Esophagus (tissue), 2 donors: ENCODE data around the gene MGME1. TPM values are rescaled to one million over a fixed set of nuclear protein-coding genes. Genes with fewer than 3 reads are reported as not detected.

Experiments used
- H3K27ac ChIP-seq, 2 donors: one replicate each; pipeline ENCODE4 v1.5.1; 2013; ENCODE audit warnings: low read depth in 2 of 2, mild to moderate bottlenecking in 2 of 2, inconsistent platforms in 1 of 2, low read length in 1 of 2, moderate library complexity in 1 of 2
- H3K27me3 ChIP-seq, 2 donors: one replicate each; pipeline ENCODE4 v1.6.1; 2013; ENCODE audit warnings: low read length in 2 of 2, control low read depth in 1 of 2, mild to moderate bottlenecking in 1 of 2; ENCODE audit not compliant: insufficient read depth in 2 of 2, control insufficient read depth in 1 of 2
- H3K36me3 ChIP-seq, 2 donors: one replicate each; pipeline ENCODE4 v1.6.1; 2013; ENCODE audit warnings: low read length in 1 of 2; ENCODE audit not compliant: control insufficient read depth in 2 of 2, insufficient read depth in 2 of 2
- H3K4me1 ChIP-seq, 2 donors: one replicate each; pipeline ENCODE4 v1.6.1; 2013; ENCODE audit warnings: low read length in 1 of 2; ENCODE audit not compliant: control insufficient read depth in 2 of 2, insufficient read depth in 2 of 2
- H3K4me3 ChIP-seq, 2 donors: one replicate each; pipeline ENCODE4 v1.5.1; 2013; ENCODE audit warnings: low read length in 2 of 2, mild to moderate bottlenecking in 2 of 2, low read depth in 1 of 2, moderate library complexity in 1 of 2
- H3K9me3 ChIP-seq, 2 donors: one replicate each; pipeline ENCODE4 v1.6.1; 2013; ENCODE audit warnings: mild to moderate bottlenecking in 2 of 2, low read depth in 1 of 2, low read length in 1 of 2, moderate library complexity in 1 of 2; ENCODE audit not compliant: control insufficient read depth in 2 of 2, insufficient read depth in 1 of 2
- WGBS, 2 donors: extraction: QIAGEN DNeasy Blood & Tissue Kit; methylation state at CpG; one replicate each; pipeline ENCODE4 v1.1.7; 2013; 5-methylcytosine and 5-hydroxymethylcytosine counted together
- polyA plus RNA-seq, 2 donors: library from polyadenylated mRNA; stranded (reverse); fragments of 200-250 nt; gene quantifications; one replicate each; pipeline ENCODE4 v1.2.3, GENCODE V29; 2013
- donor health status: healthy with polysubstance abuse.
- donor health status: Bipolar disorder and iron deficiency.

The MGME1 gene
- polyA plus RNA-seq, 2 donors, result 9.6 to 14.5 TPM

DNA sequence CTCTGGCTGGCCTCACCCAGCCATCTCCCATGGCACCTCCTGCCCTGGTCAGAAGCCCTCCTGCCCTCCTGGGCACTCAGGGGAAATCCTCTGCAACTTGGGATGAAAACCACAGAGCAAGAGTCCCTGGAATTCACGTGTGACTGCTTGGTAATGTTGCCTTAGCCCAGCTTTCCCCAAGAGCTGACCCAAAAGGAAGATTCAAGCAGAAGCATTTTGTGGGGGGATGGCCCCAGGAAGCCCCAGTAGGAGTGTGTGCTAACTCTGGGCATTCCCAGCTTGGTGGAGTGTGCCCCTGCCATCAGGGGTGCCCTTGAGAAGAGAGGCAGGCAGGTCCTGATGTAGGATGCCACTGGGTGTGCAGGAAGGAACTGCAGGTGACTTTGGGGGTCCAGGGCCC, 35.7 kb upstream of the MGME1 start:
- WGBS, 2 donors, result 81 to 84% methylated on average over 1 of the region's 1 CpG
- no peak overlapping the region for H3K27ac ChIP-seq
- H3K27me3 ChIP-seq, result no peaks in the 10 kb centered on the region
- H3K9me3 ChIP-seq, result no peaks in the 10 kb centered on the region
- peaks cover 0 to 10% of the 10 kb centered on the region in 2 donors for H3K4me1 ChIP-seq
- no peak overlapping the region for H3K4me3 ChIP-seq
- no peaks in the 10 kb centered on the region for H3K36me3 ChIP-seq

DNA sequence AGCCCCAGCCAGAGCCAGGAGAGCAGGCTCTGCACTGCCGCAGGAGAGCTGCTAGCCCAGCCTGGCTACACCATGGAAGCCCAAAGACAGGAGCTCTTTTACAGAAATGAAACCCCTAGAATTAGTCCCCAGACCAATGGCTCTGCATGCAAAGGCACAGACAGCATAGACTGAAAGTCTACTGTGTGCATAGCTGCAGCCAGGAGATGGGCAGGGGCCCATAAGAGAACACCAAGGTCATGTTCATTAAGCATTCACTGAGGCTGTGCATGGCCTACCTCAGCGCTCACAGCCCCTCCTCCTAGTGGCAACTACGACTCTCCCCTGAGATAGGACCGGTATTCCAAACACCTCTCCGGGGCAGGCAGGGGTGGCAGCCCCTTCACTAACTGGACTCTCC, 35.1 kb upstream of the MGME1 start:
- Histone ChIP-seq H3K36me3 (no peaks in the 10 kb centered on the region), H3K4me1 (peaks cover 0 to 10% of the 10 kb centered on the region in 2 donors)
- 82 to 92% methylated on average over 5 of the region's 5 CpGs for whole genome bisulfite sequencing, 2 donors

DNA sequence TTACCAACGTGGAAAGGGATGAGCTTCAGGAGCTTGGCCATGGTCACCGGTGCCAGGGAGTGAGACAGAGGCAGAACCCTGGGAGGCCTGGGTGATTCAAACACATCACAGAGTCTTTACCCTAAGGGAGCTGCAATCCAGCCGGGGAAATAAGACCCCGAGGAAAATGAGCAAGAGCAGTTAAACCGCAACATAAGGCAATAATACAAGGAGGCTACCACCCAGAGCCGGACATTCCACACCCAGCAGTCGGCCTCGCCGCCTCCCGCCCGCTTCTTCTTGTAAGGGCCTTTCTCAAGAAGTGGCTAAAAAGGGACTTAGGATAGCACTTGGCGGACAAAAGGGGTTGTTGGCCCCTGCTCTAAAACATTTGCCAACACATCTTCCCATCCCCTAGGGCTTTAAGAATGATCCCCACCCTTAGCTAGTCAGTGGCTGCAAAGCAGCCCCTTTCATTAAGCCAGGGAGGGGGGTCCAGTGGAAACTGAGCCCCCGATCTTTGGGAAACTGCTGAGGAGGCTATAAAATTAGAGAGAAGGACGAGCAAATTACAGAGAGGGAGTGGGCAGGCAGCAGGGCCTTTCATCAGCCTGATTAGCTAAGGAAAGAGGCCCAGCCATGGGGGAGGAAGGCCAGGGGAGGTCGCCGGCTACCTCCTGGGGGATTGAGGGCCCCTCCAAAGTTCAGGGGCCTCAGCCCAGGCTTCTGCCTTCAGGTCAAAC, 34.5 kb upstream of the MGME1 start:
- Histone ChIP-seq H3K27ac (no peak overlapping the region), H3K4me3 (no peak overlapping the region), H3K27me3 (no peaks in the 10 kb centered on the region), H3K4me1 (peaks cover 0 to 5% of the 10 kb centered on the region in 2 donors), H3K36me3 (no peaks in the 10 kb centered on the region), H3K9me3 (no peaks in the 10 kb centered on the region)
- WGBS, 2 donors, result 78 to 83% methylated on average over 16 of the region's 16 CpGs

More for the DNA sequence above, 35.1 kb upstream of the MGME1 start:
- Histone ChIP-seq H3K9me3 (no peaks in the 10 kb centered on the region), H3K27me3 (no peaks in the 10 kb centered on the region), H3K27ac (no peak overlapping the region), H3K4me3 (no peak overlapping the region)

DNA sequence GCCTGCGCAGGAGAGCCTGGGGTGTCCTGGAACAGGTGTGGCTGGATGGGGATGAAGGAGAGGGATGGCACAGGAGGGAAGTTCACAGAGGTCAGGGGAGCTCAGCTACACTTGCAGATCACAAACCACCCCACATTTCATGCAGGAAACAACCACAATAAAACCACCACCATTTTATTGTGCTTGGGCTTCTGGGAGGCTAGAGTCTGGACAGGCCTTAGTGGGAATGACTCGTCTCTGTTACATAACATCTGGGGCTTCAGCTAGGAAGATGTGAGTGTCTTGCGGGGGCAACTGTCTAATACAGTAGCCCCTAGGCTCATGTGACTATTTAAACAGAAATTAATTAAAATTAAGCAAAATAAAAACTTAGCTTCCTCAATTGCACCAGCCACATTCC, 33.6 kb upstream of the MGME1 start:
- WGBS, 2 donors, result 85 to 89% methylated on average over 3 of the region's 3 CpGs
- H3K4me1 ChIP-seq, result peaks cover 0 to 3% of the 10 kb centered on the region in 2 donors
- no peaks in the 10 kb centered on the region for H3K36me3 ChIP-seq
- H3K9me3 ChIP-seq, result no peaks in the 10 kb centered on the region
- H3K4me3 ChIP-seq, result no peak overlapping the region
- H3K27me3 ChIP-seq, result no peaks in the 10 kb centered on the region
- no peak overlapping the region for H3K27ac ChIP-seq

DNA sequence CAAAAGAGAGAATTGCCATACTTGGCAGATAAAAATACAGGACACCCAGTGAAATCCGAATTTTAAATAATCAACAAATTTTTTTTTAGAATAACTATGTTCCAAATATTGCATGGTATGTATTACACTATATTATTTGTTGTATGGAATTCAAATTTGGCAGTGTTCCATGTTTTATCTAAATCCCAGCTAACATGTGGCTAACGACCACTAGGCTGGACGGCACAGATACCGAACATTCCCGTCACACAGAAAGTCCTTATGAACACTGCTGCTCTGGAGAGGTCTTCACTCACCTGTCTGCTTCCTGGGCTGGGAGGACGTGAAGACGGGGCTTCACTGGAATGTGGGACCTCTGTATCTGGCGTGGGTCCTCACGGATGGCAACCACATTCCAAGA, 33.1 kb upstream of the MGME1 start:
- Histone ChIP-seq H3K27me3 (no peaks in the 10 kb centered on the region), H3K36me3 (peaks cover 0 to 3% of the 10 kb centered on the region in 2 donors), H3K4me3 (no peak overlapping the region), H3K4me1 (peaks cover 0 to 3% of the 10 kb centered on the region in 2 donors), H3K9me3 (no peaks in the 10 kb centered on the region), H3K27ac (no peak overlapping the region)
- 84 to 86% methylated on average over 9 of the region's 9 CpGs for WGBS, 2 donors

DNA sequence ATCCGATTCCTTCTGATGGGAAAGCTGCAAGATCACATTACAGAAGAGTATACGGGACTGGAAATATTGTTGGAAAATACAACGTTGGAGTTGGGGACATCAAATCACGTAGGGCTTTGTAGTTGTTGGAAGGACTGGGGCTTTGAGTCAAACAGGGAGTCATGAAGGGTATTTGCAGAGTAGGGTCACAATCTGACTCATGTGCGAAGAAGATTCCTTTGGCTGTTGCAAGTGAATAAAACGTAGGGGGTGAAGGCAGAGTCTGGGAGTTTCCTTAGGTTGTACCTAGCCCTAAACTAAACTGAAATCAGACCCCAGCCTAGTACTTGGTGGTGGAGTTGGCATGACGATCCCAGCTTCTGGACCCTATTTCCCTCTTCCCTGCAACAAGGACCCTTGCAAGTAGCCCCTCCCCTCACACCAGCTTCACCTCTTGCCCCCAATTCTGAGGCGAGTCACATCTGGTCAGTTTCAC, 32.5 kb upstream of the MGME1 start:
- peaks cover 0 to 3% of the 10 kb centered on the region in 2 donors for H3K4me1 ChIP-seq
- H3K27ac ChIP-seq, result peak overlapping the region in 1 of 2 donors; percentile 44
- WGBS, 2 donors, result 56 to 64% methylated on average over 8 of the region's 8 CpGs

DNA sequence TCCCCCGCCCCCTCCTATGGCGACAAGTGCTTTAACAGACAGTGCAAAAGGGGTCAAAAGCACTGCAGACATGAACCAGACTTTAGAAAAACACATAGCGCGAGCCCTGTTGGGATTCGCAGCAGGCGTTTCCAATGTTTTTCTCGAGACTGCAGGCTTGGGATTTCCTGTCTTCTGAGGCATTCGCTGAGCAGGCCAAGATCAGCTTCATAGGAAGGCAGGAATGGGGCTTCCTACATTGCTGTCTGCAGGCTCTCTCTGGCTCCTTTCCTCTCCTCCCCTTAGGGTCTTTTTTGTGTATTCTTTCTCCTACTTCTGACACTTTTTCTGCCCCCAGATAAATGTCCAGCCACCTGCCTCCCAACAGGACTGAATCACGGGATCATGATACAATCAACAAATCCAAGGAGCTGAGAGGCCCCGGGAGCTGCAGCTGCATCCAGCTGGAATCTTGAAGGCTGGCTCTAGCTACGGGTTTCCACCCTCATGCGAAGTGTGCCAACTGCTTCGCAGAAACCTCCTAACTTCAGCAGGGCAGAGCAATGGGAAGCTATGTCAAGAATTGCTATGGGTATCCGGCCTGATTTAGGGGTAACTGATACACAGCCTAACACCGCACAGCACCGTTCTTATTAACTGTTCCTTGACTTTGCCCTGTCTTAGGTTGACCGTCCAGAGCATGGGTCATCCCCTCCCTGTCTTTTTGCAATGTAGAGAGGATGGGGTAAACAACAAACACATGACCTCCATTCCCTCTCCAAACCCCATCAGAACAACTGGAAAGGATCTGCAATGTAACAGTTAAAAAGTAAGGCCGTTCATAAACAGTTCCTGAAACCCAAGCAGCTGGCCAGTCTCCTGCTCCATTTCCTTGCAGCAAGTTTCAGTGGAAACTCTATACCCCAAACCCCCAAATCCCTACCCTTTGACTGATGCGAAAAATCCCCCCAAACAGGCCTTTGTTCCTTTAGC, 31.8 kb upstream of the MGME1 start:
- Histone ChIP-seq H3K4me1 (peaks cover 0 to 3% of the 10 kb centered on the region in 2 donors), H3K27ac (peak overlapping the region in 1 of 2 donors; percentile 44), H3K4me3 (no peak overlapping the region), H3K27me3 (no peaks in the 10 kb centered on the region), H3K9me3 (no peaks in the 10 kb centered on the region), H3K36me3 (peaks cover 6 to 9% of the 10 kb centered on the region in 2 donors)
- 30 to 34% methylated on average over 19 of the region's 19 CpGs for WGBS, 2 donors

More for the DNA sequence above, 32.5 kb upstream of the MGME1 start:
- Histone ChIP-seq H3K9me3 (no peaks in the 10 kb centered on the region), H3K4me3 (no peak overlapping the region), H3K27me3 (no peaks in the 10 kb centered on the region), H3K36me3 (peaks cover 3 to 9% of the 10 kb centered on the region in 2 donors)

DNA sequence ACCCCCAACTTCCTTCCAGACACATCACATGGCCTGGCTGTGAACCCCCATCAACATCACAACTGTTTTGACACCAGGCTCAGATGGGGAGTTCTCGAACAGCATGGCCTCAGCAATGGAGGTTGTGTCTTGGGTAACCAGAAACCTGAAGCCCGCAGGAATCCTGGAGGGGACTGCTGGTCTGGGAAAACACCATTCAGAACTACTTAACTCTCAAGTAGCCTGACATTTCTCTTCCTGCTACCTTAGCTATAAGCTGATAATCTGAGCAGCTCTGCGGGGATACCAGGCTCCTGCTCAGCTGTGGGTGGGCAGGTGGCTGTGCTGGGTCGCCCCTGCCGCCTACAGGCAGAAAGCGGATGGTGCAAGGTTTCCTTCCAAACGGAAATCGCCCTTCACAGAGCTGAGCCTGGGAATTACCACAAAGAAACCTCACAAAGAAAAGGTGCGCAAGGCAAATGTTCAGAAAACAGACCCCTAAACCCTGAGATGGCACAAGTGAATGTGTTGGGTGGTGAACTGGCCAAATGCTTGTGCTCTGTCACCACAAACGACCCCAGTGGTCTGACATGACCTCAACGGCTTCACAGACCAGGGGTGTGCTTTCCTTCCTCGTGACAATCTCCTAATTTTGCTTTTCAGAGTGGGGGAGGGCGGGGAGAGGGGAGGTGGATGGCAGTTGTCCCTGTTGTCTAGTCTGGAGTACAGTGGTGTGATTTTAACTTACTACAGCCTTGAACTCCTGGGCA, 29.8 kb upstream of the MGME1 start:
- no peaks in the 10 kb centered on the region for H3K27me3 ChIP-seq
- H3K9me3 ChIP-seq, result no peaks in the 10 kb centered on the region
- H3K36me3 ChIP-seq, result peaks cover 13 to 17% of the 10 kb centered on the region in 2 donors
- peak overlapping the region in 1 of 2 donors; percentile 16 for H3K27ac ChIP-seq
- no peak overlapping the region for H3K4me3 ChIP-seq
- H3K4me1 ChIP-seq, result peaks cover 0 to 3% of the 10 kb centered on the region in 2 donors
- 20 to 29% methylated on average over 13 of the region's 13 CpGs for WGBS, 2 donors

DNA sequence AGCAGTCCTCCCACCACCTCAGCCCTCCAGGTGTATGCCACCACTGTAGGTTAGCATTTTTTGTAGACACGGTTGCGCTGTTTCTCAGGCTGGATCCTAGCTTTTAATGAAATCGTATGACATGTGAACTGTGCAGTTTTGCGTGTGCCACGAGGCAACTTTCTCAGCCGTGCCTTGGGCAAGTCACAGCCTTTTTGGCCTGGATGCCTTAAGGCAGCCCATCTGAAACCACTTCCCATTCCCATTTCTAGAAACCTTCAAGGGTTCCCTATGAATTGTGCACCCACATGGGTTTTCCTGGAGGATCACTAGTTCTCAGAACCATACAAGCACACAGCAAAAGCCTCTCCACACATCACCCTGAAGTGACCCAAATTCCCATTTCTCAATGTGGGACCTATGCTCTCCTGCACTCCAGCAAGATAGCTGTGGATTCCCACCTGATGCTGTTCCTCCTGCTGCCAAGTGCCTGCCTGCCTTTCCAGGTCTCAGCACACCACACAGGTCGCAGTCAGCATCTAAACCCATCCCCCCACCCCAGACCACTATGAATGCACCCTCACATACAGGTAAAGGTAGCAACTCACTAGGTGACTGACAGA, 29.1 kb upstream of the MGME1 start:
- Histone ChIP-seq H3K4me1 (peaks cover 0 to 3% of the 10 kb centered on the region in 2 donors), H3K27ac (no peak overlapping the region)
- 68% methylated on average over 7 of the region's 7 CpGs for WGBS, 2 donors

More for the DNA sequence above, 29.1 kb upstream of the MGME1 start:
- no peaks in the 10 kb centered on the region for H3K9me3 ChIP-seq
- no peaks in the 10 kb centered on the region for H3K27me3 ChIP-seq
- peaks cover 13 to 17% of the 10 kb centered on the region in 2 donors for H3K36me3 ChIP-seq
- no peak overlapping the region for H3K4me3 ChIP-seq
